AG04450 (cell line): ENCODE results near the gene OR1F1. TPM values are rescaled to one million over a fixed set of nuclear protein-coding genes. Genes with fewer than 3 reads are reported as not detected.
"Not testable (repeated sequence)": the region's sequence is repeated elsewhere in the genome, so short reads cannot be mapped to it uniquely, and the experiment has no call there.

Source experiments
- CTCF ChIA-PET: fragments of 300-600, 350-600 bp; formaldehyde crosslinking; extraction: SDS; loops from one replicate; lab custom pipeline; 2022; ENCODE audit warnings: antibody characterized with exemption, inconsistent platforms; lab: Charles Lee
- POLR2A ChIA-PET: fragments of 350-600 bp; formaldehyde crosslinking; extraction: SDS; loops from one replicate; lab custom pipeline; 2021; ENCODE audit warnings: antibody characterized with exemption, inconsistent platforms; lab: Yijun Ruan, JAX
- DNase-seq: peaks from one replicate; pipeline ENCODE4 v3.0.0-alpha.2; 2011; ENCODE audit warnings: low read depth, low spot score
- H3K27ac ChIP-seq: one replicate; pipeline ENCODE4 v1.5.1; 2012; ENCODE audit warnings: low read depth, low read length, control low read depth
- H3K27me3 ChIP-seq: one replicate; pipeline ENCODE4 v1.6.0; 2012; ENCODE audit warnings: low read length; ENCODE audit not compliant: control insufficient read depth, insufficient read depth
- H3K4me3 ChIP-seq: 2 replicates; pipeline ENCODE4 v1.5.1; 2011; ENCODE audit warnings: mild to moderate bottlenecking, low read depth, low read length, control low read depth
- H3K9me3 ChIP-seq: 2 replicates; pipeline ENCODE4 v1.5.1; 2012; ENCODE audit warnings: low read length; ENCODE audit not compliant: control insufficient read depth, insufficient read depth
- CTCF ChIP-seq: IDR thresholded peaks from 2 replicates; pipeline ENCODE4 v1.5.1; 2011; ENCODE audit warnings: low read depth, low read length, control low read depth, inconsistent platforms
- polyA minus RNA-seq: library from RNA; depleted of rRNA, polyadenylated mRNA; stranded (reverse); fragments of >200 nt; gene quantifications from 2 replicates; pipeline ENCODE4 v1.2.3, GENCODE V29; 2011; rRNA and poly(A)+ RNA removed
- polyA plus RNA-seq: library from polyadenylated mRNA; depleted of rRNA; stranded (reverse); fragments of >200 nt; gene quantifications from 2 replicates; pipeline ENCODE4 v1.2.3, GENCODE V29; 2011; rRNA removed

OR1F1 gene
- polyA plus RNA-seq (0.20 and 0.29 TPM in 2 replicates), polyA minus RNA-seq (0.56 and 0.64 TPM in 2 replicates)

- CTCF ChIA-PET: interaction anchor here (0.6 kb wide), 1 partner anchor 472 kb away, joined by 3 read pairs; no protein-coding TSS in a partner anchor
- Histone ChIP-seq H3K9me3 (peaks cover 10% of the 10 kb centered on the region), H3K27ac (no peak within 1 kb of the TSS), H3K4me3 (peak within 1 kb of the TSS; percentile 69), H3K27me3 (peaks cover 19% of the 10 kb centered on the region)
- POLR2A ChIA-PET: interaction anchor here (0.5 to 1.0 kb wide), 4 partner anchors 20 to 130 kb away, joined by 3 to 5 read pairs (median 4); no protein-coding TSS in a partner anchor
- DNase-seq: no peak
- TF ChIP-seq CTCF: no peak
These were observed at the start of gene OR1F1 for GRCh38 chr16:3187798-3188674. Gene OR1F1 (plus strand): TSS chr16:3188204.

GRCh38 chr16:3138342-3138741 is 49.7 kb upstream of the OR1F1 start:
- no peak for DNase-seq
- no peak overlapping the region for H3K4me3 ChIP-seq
- no peak overlapping the region for H3K27ac ChIP-seq
- ChIA-PET POLR2A (interaction anchor here (0.6 kb wide), 1 partner anchor 21 kb away, joined by 3 read pairs; no protein-coding TSS in a partner anchor), CTCF (interaction anchor here (1.0 kb wide), 1 partner anchor 9 kb away, joined by 5 read pairs; no protein-coding TSS in a partner anchor)
- H3K9me3 ChIP-seq: peaks cover 3% of the 10 kb centered on the region; the same call in 1 of the 2 replicates
- no peak for TF ChIP-seq CTCF
- no peaks in the 10 kb centered on the region for H3K27me3 ChIP-seq

- no peak overlapping the region for H3K27ac ChIP-seq
- POLR2A ChIA-PET: interaction anchor here (0.6 kb wide), 1 partner anchor 20 kb away, joined by 3 read pairs; no protein-coding TSS in a partner anchor
- DNase-seq: no peak
These were observed 49.1 kb upstream of the OR1F1 start for GRCh38 chr16:3138823-3139426.

GRCh38 chr16:3139561-3139960 is 48.4 kb upstream of the OR1F1 start:
- H3K9me3 ChIP-seq, H3K4me3 ChIP-seq, H3K27me3 ChIP-seq, DNase-seq, H3K27ac ChIP-seq: not testable (repeated sequence)
- ChIA-PET CTCF (interaction anchor here (0.6 to 1.6 kb wide), 3 partner anchors 8 to 10 kb away, joined by 3 to 8 read pairs (median 5); no protein-coding TSS in a partner anchor), POLR2A (interaction anchor here (0.7 kb wide), 2 partner anchors 10 to 18 kb away, joined by 3 read pairs; no protein-coding TSS in a partner anchor)

More at GRCh38 chr16:3138823-3139426, 49.1 kb upstream of the OR1F1 start:
- peaks cover 3% of the 10 kb centered on the region; the same call in 1 of the 2 replicates for H3K9me3 ChIP-seq
- H3K27me3 ChIP-seq: no peaks in the 10 kb centered on the region
- no peak overlapping the region for H3K4me3 ChIP-seq
- CTCF ChIA-PET: interaction anchor here (0.6 to 1.3 kb wide), 2 partner anchors 8 to 10 kb away, joined by 3 to 8 read pairs; no protein-coding TSS in a partner anchor
- TF ChIP-seq CTCF: no peak

GRCh38 chr16:3140603-3141427 is 47.2 kb upstream of the OR1F1 start:
- POLR2A ChIA-PET: no interaction called here
- no peak for TF ChIP-seq CTCF
- no peak for DNase-seq
- no peak overlapping the region for H3K4me3 ChIP-seq
- H3K27ac ChIP-seq: no peak overlapping the region
- no peaks in the 10 kb centered on the region; the same call in 1 of the 2 replicates for H3K9me3 ChIP-seq
- CTCF ChIA-PET: interaction anchor here (1.6 kb wide), 1 partner anchor 11 kb away, joined by 5 read pairs; no protein-coding TSS in a partner anchor
- H3K27me3 ChIP-seq: no peaks in the 10 kb centered on the region
